DOHH2 (cell line): ENCODE data around the gene KHNYN.

Experiments used
- EZH2phosphoT487 ChIP-seq: fragments of 200-600 bp; sonication (generic); IDR thresholded peaks from 2 replicates; pipeline ENCODE4 v1.6.1; 2017; ENCODE audit warnings: borderline replicate concordance, mild to moderate bottlenecking, antibody characterized with exemption, low read length, moderate library complexity, mixed read lengths
- TF ChIP-seq, protein P1 (sequence below): fragments of 200-600 bp; sonication (generic); IDR thresholded peaks from one replicate; pipeline ENCODE4 v1.5.1; 2014; ENCODE audit warnings: antibody characterized with exemption, mild to moderate bottlenecking, low read depth, low read length; ENCODE audit not compliant: poor library complexity, severe bottlenecking

DNA sequence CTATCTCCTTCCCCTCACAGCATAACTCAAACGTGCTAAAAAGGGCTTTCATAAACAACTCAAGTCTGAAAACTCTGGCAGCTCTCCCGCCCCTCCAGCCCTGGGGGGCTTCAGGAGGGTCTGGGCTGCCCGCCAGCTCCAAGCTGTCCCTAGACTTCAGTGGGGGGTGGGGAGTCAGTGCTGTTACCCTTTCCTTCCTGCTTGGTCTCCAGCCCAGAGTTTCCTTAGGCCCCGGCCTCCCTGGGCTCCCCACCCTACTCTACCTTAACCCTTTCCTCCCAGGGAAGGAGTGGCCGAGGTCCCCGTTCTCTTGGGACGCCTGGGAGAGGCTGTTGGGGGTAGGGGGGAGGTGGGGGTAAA lies 31.5 kb upstream of the KHNYN start:
- TF ChIP-seq, protein P1, sequence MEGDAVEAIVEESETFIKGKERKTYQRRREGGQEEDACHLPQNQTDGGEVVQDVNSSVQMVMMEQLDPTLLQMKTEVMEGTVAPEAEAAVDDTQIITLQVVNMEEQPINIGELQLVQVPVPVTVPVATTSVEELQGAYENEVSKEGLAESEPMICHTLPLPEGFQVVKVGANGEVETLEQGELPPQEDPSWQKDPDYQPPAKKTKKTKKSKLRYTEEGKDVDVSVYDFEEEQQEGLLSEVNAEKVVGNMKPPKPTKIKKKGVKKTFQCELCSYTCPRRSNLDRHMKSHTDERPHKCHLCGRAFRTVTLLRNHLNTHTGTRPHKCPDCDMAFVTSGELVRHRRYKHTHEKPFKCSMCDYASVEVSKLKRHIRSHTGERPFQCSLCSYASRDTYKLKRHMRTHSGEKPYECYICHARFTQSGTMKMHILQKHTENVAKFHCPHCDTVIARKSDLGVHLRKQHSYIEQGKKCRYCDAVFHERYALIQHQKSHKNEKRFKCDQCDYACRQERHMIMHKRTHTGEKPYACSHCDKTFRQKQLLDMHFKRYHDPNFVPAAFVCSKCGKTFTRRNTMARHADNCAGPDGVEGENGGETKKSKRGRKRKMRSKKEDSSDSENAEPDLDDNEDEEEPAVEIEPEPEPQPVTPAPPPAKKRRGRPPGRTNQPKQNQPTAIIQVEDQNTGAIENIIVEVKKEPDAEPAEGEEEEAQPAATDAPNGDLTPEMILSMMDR: no peak
- TF ChIP-seq EZH2phosphoT487: no peak
